ENCODE measurements around the gene ABTB2. TPM values are rescaled to one million over a fixed set of nuclear protein-coding genes. Genes with fewer than 3 reads are reported as not detected.
A peak's percentile ranks its signal among the peaks of the same experiment; 100 is the strongest.

Gene ABTB2
- total and polyA plus RNA-seq, 9 of the 15 experiments (the other 6 are each of a cell fraction or from before 2014, with no cell fraction given): 0.03 to 0.18 (median 0.12) TPM; not detected in 2

DNA sequence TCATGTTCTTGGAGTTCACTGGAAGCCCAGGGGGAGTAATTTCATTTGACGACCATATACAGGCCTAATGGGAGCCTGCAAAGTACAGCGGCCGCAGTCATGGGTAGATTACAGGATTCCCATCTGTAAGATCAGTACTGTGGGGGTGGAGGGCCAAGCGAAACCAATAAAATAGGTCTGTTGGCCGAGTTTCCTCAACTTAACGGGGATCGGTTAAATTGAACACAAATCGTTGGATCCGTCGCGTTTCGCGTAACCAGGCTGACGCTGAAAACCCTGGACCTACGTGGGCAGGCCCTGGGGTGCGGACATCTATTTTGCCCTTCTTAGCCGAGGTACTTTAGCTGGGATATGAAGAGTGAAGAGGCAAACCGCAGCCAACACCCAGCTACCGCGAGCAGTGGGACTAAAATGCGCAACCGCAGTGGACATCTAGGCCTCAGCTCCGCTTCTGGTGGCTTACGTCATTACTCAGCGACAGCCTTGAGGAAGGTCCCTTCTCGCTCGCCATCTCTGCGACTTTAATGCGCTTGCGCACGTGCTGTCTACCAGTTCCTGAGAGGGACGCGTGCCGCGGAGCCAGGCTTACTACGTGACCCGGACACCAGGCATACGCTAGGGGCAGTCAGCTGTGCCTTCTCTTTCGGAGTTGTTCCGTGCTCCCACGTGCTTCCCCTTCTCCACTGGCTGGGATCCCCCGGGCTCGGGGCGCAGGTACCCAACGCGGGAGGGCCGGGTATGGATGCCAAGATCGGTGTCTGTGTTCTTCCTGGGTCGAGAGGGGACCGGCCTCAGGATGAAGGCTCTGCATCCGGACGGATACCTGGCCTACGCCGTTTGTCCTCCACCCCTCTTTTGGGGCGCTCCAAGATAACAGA lies 252.5 kb downstream of the ABTB2 start, which contains the start of gene NAT10 (continued):
- TF ChIP-seq HBP1 (CRISPR knock-in tag; IDR thresholded peaks at IDR 0.05) (peak; percentile 73), CREB1 (IDR thresholded peaks at IDR 0.05) (peak; percentile 98), CREB1 (CRISPR knock-in tag; IDR thresholded peaks at IDR 0.05) (peak; percentile 99), ZNF551 (CRISPR knock-in tag; IDR thresholded peaks at IDR 0.05) (no peak), CLOCK (CRISPR knock-in tag; IDR thresholded peaks at IDR 0.05; ENCODE audit: borderline replicate concordance) (no peak), ATF3 (IDR thresholded peaks at IDR 0.05) (peak; percentile 91), ATF3 (CRISPR knock-in tag; conservative IDR thresholded peaks at IDR 0.05) (peak; percentile 79; the same call in 1 of the 2 replicates), HOMEZ (CRISPR knock-in tag; IDR thresholded peaks at IDR 0.05) (no peak), RBM15 (IDR thresholded peaks at IDR 0.05; ENCODE audit: insufficient read depth, low read length) (no peak), HDGF (IDR thresholded peaks at IDR 0.05) (no peak), BCL6 (CRISPR knock-in tag; IDR thresholded peaks at IDR 0.05) (no peak), ZFP1 (CRISPR knock-in tag; IDR thresholded peaks at IDR 0.05) (peak; percentile 73; the same call in 1 of the 2 replicates), TAF7 (tag; IDR thresholded peaks at IDR 0.05) (peak; percentile 84), PBX2 (CRISPR knock-in tag; IDR thresholded peaks at IDR 0.05; ENCODE audit: low read depth) (no peak), PBX2 (tag; conservative IDR thresholded peaks at IDR 0.05; ENCODE audit: low read depth) (no peak), RB1 (IDR thresholded peaks at IDR 0.05; ENCODE audit: low read depth) (peak; percentile 68)

Measured in K562 (cell line).